OCI-M2 (cell line): ENCODE measurements around the gene MAN2A2.
A peak's percentile ranks its signal among the peaks of the same experiment; 100 is the strongest.

ENCODE experiments used
- DNase-seq: peaks from one replicate; lab custom pipeline; 2025; ENCODE audit not compliant: unreplicated experiment; lab: John Stamatoyannopoulos, UW

Gene MAN2A2

DNA sequence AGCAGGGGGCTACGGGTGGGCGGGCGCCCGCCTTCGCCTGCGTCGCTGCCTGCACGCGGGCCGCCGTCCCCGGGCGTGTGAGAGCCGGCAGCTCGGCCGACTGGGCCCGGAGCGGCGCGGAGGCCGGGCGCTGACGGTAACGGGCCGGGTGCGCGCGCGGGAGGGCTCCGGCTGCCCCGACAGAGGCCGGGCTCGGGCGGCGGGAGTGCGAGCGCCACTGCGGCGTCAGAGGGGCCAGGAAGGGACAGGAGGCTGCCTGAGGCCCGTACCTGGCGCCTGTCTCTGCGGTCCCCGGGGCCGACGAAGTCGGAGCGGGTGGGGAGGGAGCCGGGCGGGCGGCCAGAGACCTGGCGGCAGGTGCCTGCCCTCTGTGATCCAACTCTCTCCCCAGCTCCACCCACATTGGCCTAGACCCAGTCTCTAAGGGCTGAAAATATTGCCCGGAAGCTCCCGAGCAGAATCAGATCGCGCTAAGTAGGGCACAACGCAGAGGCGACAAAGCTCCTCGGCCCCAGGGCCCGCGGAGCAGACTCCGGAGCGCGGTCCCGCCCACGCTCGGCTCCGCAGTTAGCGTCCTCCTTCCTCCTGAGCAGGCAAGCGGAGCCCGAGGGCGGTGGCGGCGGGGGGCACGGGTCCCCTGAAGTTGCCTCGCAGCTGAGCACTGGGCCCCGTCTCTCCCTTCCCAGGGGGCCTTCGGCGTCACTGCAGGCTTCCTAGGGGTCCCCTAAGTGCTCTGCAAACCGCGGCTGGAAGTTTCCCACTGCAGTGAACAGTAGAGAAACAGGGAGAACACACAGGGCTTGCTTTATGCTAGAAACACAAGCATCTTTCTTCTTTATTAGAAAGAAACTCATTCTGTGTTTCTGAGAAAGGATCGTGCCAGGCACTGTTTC is at the start of gene MAN2A2:
TSS of gene MAN2A2 (plus strand) at position 463 of the 893 bp plus-strand sequence. CDS start 906 bp downstream, outside the sequence.
- no peak for DNase-seq

DNA sequence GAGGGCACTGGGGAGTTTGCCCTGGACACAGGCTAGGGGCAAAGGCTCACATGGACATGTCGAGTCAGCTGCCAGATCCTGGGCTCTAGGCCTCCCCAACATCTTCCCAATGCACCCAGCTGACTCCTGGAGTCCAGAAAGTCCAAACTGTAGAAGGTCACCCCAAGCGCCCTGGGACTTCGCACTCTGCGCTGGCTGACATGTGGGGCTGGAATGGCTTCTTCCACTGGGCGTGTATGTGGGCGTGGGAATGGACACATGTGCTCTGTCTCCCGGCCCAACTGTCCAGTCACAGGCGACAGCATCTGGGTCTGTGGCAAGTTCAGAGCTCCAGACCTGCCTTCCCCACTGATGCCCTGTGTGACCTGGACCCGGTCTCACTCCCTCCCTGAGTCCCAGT is 48.0 kb upstream of the MAN2A2 start:
- no peak for DNase-seq

DNA sequence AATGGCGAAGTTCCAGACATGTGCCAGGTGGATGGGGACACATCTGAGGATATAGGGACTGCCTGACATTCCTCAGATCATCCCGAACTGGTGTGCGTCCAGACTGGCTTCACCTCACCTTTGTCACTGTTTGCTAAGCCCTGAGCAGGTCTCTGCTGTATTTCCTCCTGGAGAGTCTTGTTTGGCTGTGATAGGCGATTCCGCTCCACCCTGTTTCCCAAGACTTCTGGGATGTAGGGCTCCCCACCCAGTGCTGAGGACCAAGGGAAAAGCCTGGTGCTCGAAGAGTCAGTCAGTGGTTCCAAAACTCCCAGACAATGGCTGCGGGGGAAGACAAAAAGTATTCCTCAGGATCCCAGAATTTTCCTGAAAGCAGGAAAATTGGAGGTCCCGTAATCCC is 45.8 kb upstream of the MAN2A2 start:
- DNase-seq = no peak

DNA sequence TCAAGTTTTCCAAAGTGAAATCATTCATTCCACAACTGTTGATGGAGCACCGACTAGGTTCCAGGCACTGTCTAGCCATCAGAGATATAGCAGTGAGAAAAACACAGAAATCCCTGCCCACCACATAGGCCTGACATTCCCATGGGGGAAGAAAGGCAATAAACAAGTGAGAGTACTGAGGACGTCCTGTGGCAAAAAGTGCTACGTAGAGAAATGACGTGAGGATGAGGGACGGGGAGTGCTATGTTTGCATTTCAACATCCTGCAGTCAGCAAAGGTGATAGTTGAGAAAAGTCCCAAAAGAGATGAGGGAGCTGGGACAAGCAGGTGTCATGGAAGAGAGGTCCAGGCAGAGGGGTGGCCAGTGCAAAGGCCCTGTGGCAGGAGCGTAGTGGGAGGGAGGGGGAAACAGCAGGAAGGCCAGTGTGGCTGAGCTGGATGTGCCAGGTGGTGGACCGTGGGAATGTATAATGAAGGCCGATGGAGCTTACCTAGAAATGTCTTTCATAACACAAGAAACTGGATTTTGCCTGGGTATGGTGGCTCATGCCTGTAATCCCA is 45.1 kb upstream of the MAN2A2 start:
- no peak for DNase-seq

DNA sequence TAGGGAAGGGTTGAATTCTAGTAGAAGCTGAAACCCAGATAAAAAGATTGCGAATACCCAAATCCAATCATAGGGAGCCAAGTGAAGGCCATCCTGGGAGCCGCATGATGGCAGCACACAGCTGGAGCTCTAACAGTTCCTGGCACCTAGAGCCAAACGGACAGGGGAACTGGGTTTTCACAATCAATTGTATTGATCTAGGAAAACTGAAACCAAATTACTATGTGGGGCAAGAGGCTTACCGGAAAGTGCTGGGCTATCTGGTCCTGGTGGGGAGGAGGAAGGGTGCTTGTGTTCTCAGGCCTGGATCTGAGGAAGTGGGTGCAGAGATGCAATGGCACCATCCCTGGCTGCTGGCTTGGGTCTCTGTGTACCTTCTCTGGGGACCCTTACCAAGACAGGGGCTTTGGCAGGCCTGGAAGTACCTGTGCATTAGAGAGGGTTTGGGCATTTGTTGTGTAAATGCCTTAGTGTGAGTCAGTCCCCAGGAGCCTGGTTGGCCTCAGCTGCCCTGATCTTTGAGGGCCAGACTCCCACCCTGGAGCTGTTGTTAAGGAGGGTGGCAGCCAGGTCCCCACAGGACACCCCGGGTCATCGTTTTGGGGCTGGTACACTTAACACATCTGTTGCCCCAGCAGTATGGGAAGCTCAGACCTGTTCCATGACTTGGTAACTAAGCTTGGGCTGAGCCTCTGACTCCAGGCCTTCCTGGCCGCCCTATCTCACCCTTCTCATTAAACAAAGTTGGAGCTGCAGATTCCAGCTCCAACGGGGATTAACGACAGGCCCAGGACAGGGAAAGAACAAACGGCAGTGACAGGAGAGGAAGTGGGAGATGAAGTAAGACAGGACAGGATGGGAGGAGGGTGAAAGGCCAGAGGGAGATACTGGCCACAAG is 43.6 kb upstream of the MAN2A2 start:
- no peak for DNase-seq

DNA sequence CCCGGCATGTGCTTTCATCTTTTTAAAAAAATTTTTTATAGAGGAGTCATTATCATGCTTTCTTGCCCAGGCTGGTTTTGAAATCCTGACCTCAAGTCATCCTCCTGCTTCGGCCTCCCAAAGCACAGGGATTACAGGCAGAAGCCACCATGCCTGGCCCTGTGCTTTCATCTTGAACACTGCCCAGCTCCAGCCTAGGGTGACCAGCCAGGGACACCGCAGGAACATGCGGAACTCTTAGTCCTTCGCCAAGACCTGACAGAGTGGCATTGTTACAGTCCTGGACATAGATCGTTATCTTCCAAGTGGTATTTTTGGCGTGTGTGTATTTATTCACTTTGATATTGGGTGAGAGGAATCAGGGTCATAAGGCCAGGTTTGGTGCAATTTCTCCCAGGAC is 42.7 kb upstream of the MAN2A2 start:
- DNase-seq = no peak

DNA sequence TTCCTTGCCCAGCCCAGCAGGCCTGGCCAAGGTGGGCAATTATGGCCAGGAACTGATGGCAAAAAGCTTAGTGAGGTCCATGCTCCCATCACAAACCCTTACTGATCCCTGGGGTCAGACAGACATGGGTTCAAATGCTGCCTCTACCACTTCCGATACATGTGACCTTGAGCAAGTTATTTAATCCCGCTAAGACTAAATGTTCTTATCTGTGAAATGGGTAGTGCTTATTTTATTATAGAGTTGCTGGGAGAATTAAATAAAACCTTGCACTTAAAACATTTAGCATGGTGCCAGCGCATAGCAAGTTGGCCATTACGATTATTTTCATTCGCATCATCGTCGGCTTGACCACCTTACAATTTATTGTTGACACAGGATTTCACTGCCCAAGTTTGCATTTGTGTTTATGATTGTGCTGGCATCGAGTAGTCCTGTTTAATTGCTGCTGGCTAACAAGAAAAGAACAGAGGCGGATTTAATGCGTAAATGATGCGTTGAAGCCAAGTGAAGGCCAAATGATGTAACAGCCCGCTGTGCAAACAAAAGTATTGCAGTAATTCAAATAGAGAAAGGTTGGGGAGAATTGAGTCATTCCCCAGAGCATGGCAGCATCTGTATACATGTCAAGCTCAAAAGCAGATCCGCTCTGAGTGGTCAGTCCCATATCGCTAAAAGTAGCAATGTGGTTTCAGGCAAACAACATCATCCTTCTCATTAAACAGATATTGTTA is 42.0 kb upstream of the MAN2A2 start:
- DNase-seq = no peak

DNA sequence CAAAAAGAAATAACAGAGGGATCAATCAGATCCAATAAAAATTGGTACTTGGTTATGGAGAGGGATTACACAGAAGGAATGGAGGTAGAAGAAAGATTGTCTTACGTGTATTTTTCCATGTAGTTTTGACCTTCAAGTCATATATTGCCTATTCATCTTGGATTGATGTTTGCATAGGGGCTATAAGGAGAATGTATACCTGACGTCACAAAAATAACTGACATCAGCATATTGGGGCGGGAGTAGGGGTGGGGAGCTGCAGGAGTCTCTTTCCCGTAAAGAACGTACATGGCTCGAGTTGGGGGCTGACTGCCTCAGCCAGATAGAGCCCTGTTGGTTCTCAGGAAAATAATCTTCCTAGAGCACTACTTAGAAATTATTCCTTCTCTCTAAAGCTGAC is 40.6 kb upstream of the MAN2A2 start:
- DNase-seq = no peak

DNA sequence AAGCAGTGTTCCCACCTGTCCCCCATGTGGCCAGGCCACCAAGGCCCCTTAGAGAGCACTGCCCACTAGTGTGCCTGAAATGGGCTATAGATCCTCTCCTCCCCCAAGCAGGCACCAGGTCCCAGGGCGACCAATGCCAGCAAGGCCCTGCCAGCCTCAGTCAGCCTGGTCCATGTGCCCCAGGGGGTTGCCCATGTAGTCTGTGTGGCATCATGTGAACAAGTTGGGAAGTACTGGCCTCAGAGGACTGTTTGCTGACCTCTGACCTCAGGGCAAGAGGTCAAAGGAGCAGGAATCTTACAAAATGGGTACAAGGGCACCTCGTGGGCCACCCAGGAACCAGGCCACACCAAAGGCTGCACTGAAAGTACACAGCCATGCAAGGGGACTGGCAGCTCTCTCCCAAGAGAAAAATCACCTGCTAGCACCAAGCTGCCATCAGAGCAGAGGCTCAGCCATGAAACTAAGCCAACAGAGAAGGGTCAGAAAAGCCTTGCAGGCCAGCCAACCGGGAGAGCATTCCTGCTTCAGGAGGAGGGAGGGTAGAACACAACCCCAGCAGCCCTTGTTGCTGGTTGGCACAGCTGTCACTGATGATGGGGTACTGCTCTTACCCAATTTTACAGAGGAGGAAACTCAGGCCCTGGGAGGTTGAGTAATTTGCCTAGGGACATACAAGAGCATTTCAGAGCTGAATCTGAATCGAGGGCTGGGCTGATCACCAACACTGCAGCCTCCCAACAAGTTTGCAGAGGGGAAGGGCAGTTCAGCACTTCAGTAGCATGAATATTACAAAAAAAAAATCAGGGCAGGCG is 39.9 kb upstream of the MAN2A2 start:
- DNase-seq = no peak

DNA sequence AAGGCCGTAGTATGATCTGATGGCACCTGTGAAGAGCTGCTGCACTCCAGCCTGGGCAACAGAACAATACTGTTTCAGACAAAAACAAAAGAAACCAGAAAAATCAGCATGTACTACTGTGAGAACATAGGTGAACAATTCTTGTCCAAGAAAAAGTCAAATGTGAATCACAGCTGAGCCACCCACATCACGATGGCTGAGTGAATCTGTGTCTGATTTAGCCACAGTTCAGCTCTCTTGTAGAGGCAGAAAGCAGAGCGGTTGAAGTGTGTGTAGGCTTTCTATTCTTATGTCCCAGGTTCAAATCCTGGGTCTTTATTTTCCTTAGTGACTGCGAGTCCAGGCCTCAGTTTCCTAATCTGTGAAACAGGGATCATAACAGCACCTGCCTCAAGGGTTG is 39.1 kb upstream of the MAN2A2 start:
- DNase-seq = no peak

DNA sequence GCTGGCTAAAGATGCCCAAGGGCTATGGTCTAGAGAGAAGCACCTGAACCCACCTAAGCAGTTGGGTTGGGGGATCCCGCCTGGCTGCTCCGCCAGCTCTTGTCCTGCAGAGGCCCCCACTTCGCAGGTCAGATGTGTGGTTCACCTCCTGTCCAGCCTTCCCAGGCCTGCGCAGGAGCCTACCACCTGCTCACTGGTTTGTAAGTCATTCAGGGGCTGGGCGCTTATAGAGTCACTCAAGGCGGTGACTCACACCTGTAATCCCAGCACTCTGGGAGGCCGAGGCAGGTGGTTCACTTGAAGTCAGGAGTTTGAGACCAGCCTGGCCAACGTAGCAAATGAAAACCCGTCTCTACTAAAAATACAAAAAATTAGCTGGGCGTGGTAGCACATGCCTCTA is 38.6 kb upstream of the MAN2A2 start:
- DNase-seq = no peak

DNA sequence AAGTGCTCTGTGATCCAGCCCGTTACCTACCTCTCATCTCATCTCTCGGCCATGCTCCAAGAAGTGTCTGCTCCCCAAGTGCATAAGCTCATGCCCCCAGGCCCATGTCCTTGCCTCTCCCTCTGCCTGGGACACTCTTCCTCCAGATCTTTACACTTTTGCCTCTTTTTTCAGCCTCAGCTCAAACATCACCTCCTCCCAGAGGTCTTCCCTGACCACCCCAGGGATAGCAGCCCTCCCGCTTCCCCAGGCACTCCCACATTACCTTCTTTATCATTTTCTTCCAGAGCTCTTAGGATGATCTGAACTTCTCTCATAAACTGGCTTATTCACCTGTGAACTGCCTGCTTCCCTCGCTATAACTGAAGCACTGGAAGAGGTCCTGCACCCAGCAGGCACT is 37.4 kb upstream of the MAN2A2 start:
- no peak for DNase-seq

DNA sequence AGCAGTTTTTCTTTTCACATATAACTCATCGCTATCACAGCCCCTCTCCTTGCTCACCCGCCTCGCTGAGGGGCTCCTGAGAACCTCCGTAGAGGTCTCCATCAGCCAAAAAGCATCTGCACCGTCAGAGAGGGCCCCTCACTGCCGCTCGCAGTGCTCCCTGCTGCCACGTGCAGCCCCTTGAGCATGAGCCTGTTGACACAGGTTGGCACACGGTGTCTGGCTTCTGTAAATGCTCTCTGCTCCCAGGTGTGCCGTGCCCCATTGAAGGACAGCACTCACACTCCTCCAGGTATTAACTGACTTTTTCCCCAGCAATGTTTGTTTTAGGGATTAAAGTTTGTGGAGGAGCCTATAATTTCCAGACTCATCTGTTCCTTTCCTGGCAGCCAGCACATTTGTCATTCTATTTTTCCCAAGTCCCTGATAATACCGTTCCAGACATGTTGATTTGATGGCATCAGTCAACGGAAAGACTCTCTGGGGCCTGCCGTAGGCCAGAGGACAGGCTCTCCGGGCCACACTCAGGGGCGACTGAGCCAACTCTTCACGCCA is 36.9 kb upstream of the MAN2A2 start:
- DNase-seq = no peak

DNA sequence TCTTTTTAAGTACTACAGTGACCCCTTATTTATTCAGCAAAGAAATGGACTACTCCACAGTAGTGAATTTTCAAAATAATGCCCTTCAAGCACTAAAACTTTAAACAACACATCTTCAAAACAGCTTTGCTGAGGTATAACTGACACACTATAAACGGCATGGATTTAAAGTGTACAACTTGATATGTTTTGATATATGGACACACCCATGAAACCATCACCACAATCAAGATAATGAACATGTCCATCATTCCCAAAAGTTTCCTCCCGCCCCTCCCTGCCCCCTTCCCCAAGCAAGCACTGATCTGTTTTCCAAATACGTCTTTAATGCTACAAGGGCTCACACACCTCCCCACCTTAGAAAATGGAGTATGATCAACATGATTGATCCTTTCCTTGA is 36.3 kb upstream of the MAN2A2 start:
- DNase-seq = no peak

DNA sequence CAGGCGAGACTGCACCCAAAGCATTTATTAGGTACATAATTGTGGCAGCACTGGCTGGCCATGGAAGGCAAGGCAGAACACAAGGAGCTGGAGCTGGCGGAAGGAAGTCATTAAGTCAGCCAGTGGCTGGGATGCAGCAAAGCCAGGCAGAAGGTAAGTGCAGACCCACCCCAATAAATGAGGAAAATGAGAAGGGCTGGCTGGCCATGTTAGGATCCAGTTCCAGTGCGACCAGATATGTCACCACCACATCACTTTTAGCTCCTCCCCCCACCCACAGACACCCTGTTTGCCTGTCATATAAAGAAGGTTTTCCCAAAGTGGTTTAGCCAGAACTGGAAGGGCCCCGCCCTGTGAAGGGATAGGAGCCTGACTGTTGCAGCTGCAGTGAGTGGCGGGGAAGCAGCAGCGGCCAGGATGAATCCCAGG is 34.8 kb upstream of the MAN2A2 start, which contains the start of gene FURIN:
TSS of gene FURIN (plus strand) at position 328 of the 429 bp plus-strand sequence. CDS start 7,153 bp downstream, outside the sequence.
- DNase-seq = no peak

DNA sequence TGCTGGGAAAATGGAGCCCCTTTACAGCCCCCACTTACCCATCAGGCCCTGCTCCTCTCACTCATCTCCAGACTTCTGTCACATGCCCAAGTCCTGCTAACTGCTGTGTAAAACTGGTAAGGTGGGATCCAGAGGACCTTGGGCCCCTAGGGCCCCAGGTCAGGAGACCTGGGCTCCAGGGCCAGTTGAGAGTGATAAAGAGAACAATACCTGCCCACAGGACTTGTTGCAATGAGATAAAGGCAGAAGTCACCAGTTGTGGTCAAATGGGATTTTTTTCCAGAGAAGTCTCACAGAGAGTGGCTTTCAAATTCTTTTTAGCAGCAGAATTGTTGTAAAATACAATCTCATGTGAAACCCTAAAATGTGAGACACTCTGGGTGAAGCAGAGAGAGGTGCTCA is 34.0 kb upstream of the MAN2A2 start:
- DNase-seq = no peak

DNA sequence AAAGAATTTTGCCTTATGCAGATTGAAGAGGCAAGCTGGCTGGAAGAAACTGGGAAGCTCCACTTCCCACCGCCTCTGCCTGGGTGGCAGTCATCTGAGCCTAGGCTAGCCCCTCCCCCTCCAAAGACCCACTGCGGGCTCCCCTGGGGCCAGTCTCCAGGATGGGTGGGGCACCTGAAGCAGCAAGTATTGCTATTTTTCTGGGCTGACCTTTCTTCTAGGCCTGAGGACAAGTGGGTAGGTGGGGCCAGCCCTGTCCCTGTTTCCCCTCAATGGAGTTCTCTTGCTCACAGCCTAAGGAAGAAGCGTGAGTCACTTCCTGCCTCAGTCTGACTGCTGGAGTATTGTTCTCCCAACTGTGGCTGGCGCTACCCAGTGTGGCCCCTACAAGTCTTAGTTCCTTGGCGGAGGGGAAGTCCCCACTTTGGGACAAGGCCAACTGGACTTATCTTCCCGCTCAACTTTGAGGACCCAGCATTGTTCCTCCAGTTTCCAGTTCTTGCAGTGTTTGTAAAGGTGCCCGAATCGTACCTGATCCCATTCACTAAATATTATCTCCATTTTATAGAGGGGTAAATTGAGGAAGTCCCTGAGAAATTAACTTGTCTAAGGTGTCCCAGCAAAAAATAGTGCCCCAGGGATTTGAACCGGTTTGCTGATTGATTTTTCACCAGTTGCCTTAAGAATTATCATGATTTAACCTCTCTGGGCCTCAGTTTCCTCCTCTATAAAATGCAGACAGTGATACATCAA is 33.3 kb upstream of the MAN2A2 start:
- DNase-seq = peak; percentile 77

DNA sequence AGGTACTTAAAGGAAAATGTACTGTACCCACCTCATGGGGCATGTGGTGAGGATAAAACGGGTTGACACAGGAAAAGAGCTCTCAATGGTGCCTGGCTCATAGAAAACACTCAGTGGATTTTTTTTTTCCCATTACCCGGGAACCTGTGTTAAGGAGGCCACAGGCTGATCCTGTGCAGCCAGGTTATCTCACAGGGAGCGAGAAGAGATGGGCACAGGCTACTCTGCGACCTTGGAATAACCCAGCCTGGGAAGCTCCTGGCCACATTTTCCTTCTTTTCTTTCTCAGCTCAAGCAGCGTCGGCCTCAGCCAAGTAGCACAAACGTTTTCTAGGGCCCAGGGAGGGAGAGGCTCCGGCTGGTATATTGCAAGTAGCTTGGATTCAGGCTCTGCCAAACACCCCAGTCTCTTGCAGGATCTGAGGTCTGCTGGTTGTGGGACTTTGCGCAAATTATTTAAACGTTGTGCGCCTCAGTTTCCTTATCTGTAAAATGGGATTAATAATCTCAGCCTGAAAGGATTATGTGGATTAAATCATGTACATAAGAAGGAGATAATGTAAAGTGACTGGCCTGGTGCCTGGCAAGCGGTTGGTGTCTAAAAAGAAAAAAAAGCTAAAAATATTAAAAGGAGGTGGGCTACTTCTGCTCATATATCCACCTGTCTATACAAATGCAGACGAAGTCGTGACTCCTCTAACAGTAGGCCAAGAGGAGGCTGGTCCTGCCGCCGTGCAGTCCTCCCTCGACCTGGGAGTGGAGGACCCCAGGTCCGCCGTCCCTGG is 32.6 kb upstream of the MAN2A2 start:
- DNase-seq = no peak
